ENCODE data around the gene CCDC30.

DNA sequence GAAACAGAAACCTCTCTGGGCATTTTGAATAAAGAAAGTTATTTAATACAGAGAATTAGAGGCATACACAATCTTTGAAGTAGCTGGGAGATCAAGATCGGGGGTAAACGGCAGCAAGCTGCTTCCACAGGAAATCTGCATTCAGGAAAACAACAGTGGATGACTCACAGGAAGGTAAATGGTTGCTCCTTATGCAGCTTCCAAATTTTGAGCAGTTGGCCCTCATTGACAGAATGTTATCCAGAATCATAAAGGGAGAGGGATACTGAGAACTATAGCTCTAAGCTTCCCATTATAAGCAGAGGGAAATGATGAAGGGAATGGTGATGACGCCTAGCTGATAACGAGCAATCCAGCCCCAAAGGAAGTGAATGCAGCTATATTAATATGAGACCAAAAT, 35.8 kb upstream of the CCDC30 start:
- TF ChIP-seq CTCF (conservative IDR thresholded peaks at IDR 0.05; ENCODE audit: low read length) (no peak), EZH2phosphoT487 (IDR thresholded peaks at IDR 0.05; ENCODE audit: borderline replicate concordance) (no peak)
